GM18526 (cell line): ENCODE results near the gene ANKRD13B.
A peak's percentile ranks its signal among the peaks of the same experiment; 100 is the strongest.

Experiments used
- POLR2A ChIP-seq: IDR thresholded peaks from 3 replicates; pipeline ENCODE4 v1.6.1; 2011; ENCODE audit not compliant: insufficient read length; ENCODE audit errors: extremely low read depth

The ANKRD13B gene

GRCh38 chr17:29615048-29615385 is 22.1 kb downstream of the ANKRD13B start:
- TF ChIP-seq POLR2A: no peak

GRCh38 chr17:29615492-29616299 is 22.8 kb downstream of the ANKRD13B start:
- TF ChIP-seq POLR2A: no peak

- no peak for TF ChIP-seq POLR2A
Measured at GRCh38 chr17:29616300-29617048, 23.5 kb downstream of the ANKRD13B start.

GRCh38 chr17:29617125-29617480 is 24.2 kb downstream of the ANKRD13B start:
- no peak for TF ChIP-seq POLR2A

- no peak for TF ChIP-seq POLR2A
Measured at GRCh38 chr17:29617481-29618271, 24.7 kb downstream of the ANKRD13B start.

GRCh38 chr17:29618272-29619065 is 25.5 kb downstream of the ANKRD13B start:
- TF ChIP-seq POLR2A: no peak

- TF ChIP-seq POLR2A: no peak
Measured at GRCh38 chr17:29619251-29619650, 26.3 kb downstream of the ANKRD13B start.

GRCh38 chr17:29620271-29620670 is 27.3 kb downstream of the ANKRD13B start:
- TF ChIP-seq POLR2A: no peak

- TF ChIP-seq POLR2A: no peak
Measured at GRCh38 chr17:29620779-29621500, 28.0 kb downstream of the ANKRD13B start.

GRCh38 chr17:29621751-29622194 is 28.8 kb downstream of the ANKRD13B start:
- TF ChIP-seq POLR2A: no peak

- TF ChIP-seq POLR2A: peak; percentile 25
Measured at GRCh38 chr17:29622337-29623282, 29.7 kb downstream of the ANKRD13B start, which contains the start of gene CORO6. CORO6 (minus strand) TSS chr17:29622912; CDS start chr17:29621421, 1,491 bp downstream.

GRCh38 chr17:29623283-29623647 is 30.3 kb downstream of the ANKRD13B start:
- TF ChIP-seq POLR2A: no peak

GRCh38 chr17:29624586-29624985 is 31.7 kb downstream of the ANKRD13B start:
- TF ChIP-seq POLR2A: no peak
